A549 (cell line): Measurements from ENCODE around the gene UBE2N. TPM values are rescaled to one million over a fixed set of nuclear protein-coding genes. Genes with fewer than 3 reads are reported as not detected.

Experiments
- ATAC-seq, 2 experiments: fragments of 200-7000 bp in 1 of 2; fragments of >200 bp in 1 of 2; cut with Nextera tagmentation in 1 of 2; cut with Tn5 transposase in 1 of 2; 3 replicates each; pipeline versions ENCODE4 v1.8.0 to v1.9.1; 2018 to 2020; ENCODE audit warnings: mild to moderate bottlenecking in 1 of 2, moderate library complexity in 1 of 2
- CTCF ChIA-PET: fragments of 300-600 bp; sonication (Branson Sonifier 250); formaldehyde crosslinking; extraction: SDS; loops from one replicate; lab custom pipeline; 2021; ENCODE audit warnings: antibody characterized with exemption, inconsistent platforms; lab: Yijun Ruan, JAX
- POLR2A ChIA-PET: fragments of 350-600 bp; formaldehyde crosslinking; extraction: SDS; loops from one replicate; lab custom pipeline; 2021; ENCODE audit warnings: antibody characterized with exemption, inconsistent platforms; lab: Yijun Ruan, JAX
- DNase-seq, 2 experiments: peaks; one replicate each; pipeline versions ENCODE4 v3.0.0 to v3.0.0-alpha.2; 2011 to 2016; ENCODE audit warnings: low read depth in 1 of 2, low spot score in 1 of 2
- FAIRE-seq: peaks from 2 replicates; lab custom pipeline; 2011; peaks lifted over from hg19 to GRCh38; lab: Jason Lieb, UNC
- H3K27ac ChIP-seq, 2 experiments: fragments of >200 bp; sonication (Bioruptor Twin); formaldehyde crosslinking; 3 replicates each; pipeline ENCODE4 v1.5.1; 2016 to 2017
- H3K4me1 ChIP-seq: fragments of >200 bp; sonication (Bioruptor Twin); formaldehyde crosslinking; 3 replicates; pipeline ENCODE4 v1.6.1; 2016
- H3K4me2 ChIP-seq: fragments of >200 bp; sonication (Bioruptor Twin); formaldehyde crosslinking; 3 replicates; pipeline ENCODE4 v1.6.1; 2016
- H3K4me3 ChIP-seq: fragments of >200 bp; sonication (Bioruptor Twin); formaldehyde crosslinking; 3 replicates; pipeline ENCODE4 v1.5.1; 2016
- H3K9me3 ChIP-seq: fragments of >200 bp; sonication (Bioruptor Twin); formaldehyde crosslinking; 3 replicates; pipeline ENCODE4 v1.6.1; 2016
- BHLHE40 ChIP-seq: IDR thresholded peaks from 2 replicates; pipeline ENCODE4 v1.6.1; 2012; ENCODE audit warnings: low read depth, low read length, inconsistent platforms
- CBX2 ChIP-seq: fragments of 200-600 bp; sonication (generic); IDR thresholded peaks from 2 replicates; pipeline ENCODE4 v1.6.1; 2016; ENCODE audit warnings: low read depth, mild to moderate bottlenecking, borderline replicate concordance
- CHD4 ChIP-seq: fragments of 200-600 bp; sonication (generic); IDR thresholded peaks from 2 replicates; pipeline ENCODE4 v1.6.1; 2016; ENCODE audit warnings: antibody characterized with exemption, mild to moderate bottlenecking, borderline replicate concordance
- E2F6 ChIP-seq: IDR thresholded peaks from 2 replicates; pipeline ENCODE4 v1.6.1; 2012; ENCODE audit warnings: low read depth, borderline replicate concordance
- FOSL2 ChIP-seq, 2 experiments: fragments of 450-650 bp in 1 of 2; fragments of >200 bp in 1 of 2; sonication (Bioruptor Twin) in 1 of 2; formaldehyde crosslinking; IDR thresholded peaks; 2 replicates each; pipeline versions ENCODE4 v1.5.0 to v1.6.1; 2016 to 2020; ENCODE audit warnings: mild to moderate bottlenecking in 1 of 2, moderate library complexity in 1 of 2
- GATA3 ChIP-seq: IDR thresholded peaks from 2 replicates; pipeline ENCODE4 v1.6.1; 2012; ENCODE audit warnings: borderline replicate concordance
- HEYL ChIP-seq: fragments of 250-450 bp; sonication (Bioruptor Pico); IDR thresholded peaks from 2 replicates; pipeline ENCODE4 v1.8.0; 2021; ENCODE audit warnings: mild to moderate bottlenecking, moderate library complexity
- HOXB5 ChIP-seq: fragments of 250-450 bp; sonication (Bioruptor Pico); IDR thresholded peaks from 2 replicates; pipeline ENCODE4 v1.5.0; 2020; ENCODE audit warnings: mild to moderate bottlenecking, moderate library complexity
- JUN ChIP-seq, 2 experiments: fragments of >200 bp; sonication (Bioruptor Twin); formaldehyde crosslinking; IDR thresholded peaks; 2 replicates in 1 of 2; 3 replicates in 1 of 2; pipeline ENCODE4 v1.6.1; 2016 to 2017
- MAFK ChIP-seq: fragments of 450-650 bp; IDR thresholded peaks from 2 replicates; pipeline ENCODE4 v1.6.1; 2014; ENCODE audit not compliant: partially characterized antibody
- MAX ChIP-seq: IDR thresholded peaks from 2 replicates; pipeline ENCODE4 v1.6.1; 2012
- MAZ ChIP-seq: fragments of 150-350 bp; IDR thresholded peaks from 2 replicates; pipeline ENCODE4 v1.6.1; 2014; ENCODE audit warnings: antibody characterized with exemption, low read depth, low read length, borderline replicate concordance
- NPAS2 ChIP-seq: fragments of 250-450 bp; sonication (Bioruptor Pico); IDR thresholded peaks from 2 replicates; pipeline ENCODE4 v1.8.0; 2022; ENCODE audit warnings: mild to moderate bottlenecking, moderate library complexity, borderline replicate concordance
- PBX3 ChIP-seq: IDR thresholded peaks from 2 replicates; pipeline ENCODE4 v1.6.1; 2012
- RAD21 ChIP-seq, 2 experiments: fragments of >200 bp in 1 of 2; sonication (Bioruptor Twin) in 1 of 2; formaldehyde crosslinking in 1 of 2; IDR thresholded peaks in 1 of 2; conservative IDR thresholded peaks in 1 of 2; 2 replicates in 1 of 2; 3 replicates in 1 of 2; pipeline ENCODE4 v1.6.1; 2012 to 2018; ENCODE audit warnings: inconsistent platforms in 1 of 2
- RARB ChIP-seq: fragments of 250-450 bp; sonication (Bioruptor Pico); IDR thresholded peaks from 2 replicates; pipeline ENCODE4 v1.8.0; 2021; ENCODE audit warnings: mild to moderate bottlenecking, moderate library complexity
- REST ChIP-seq: fragments of 200-600 bp; sonication (generic); IDR thresholded peaks from 2 replicates; pipeline ENCODE4 v1.6.1; 2016; ENCODE audit warnings: antibody characterized with exemption, mild to moderate bottlenecking, moderate library complexity
- TFCP2L1 ChIP-seq: fragments of 250-450 bp; sonication (Bioruptor Pico); IDR thresholded peaks from 2 replicates; pipeline ENCODE4 v1.5.0; 2021; ENCODE audit warnings: mild to moderate bottlenecking
- ZNF302 ChIP-seq: fragments of 250-450 bp; sonication (Bioruptor Pico); IDR thresholded peaks from 2 replicates; pipeline ENCODE4 v1.9.0; 2021; ENCODE audit warnings: inconsistent platforms, mild to moderate bottlenecking, moderate library complexity
- WGBS: methylation state at CpG from one replicate; pipeline ENCODE4 v1.1.6; 2017; ENCODE audit errors: missing lambda C conversion rate; 5-methylcytosine and 5-hydroxymethylcytosine counted together
- polyA plus RNA-seq, 4 experiments: library from polyadenylated mRNA; depleted of rRNA in 3 of 4; stranded (reverse); fragments of >200 nt; fragmentation: RNase III in 1 of 4; extraction: RNeasy Plus Mini Kit Qiagen cat#74134 plus additional on column Dnase treatment in 1 of 4; gene quantifications; 2 replicates in 3 of 4; 3 replicates in 1 of 4; pipeline ENCODE4 v1.2.3, GENCODE V29; 2011 to 2017

Gene UBE2N
- polyA plus RNA-seq, 2 of the 4 experiments (the other 2 are of a cell fraction): 160 to 168 TPM

- TF ChIP-seq PBX3 (no peak), CHD4 (no peak), MAZ (no peak), HEYL (CRISPR knock-in tag) (no peak), NPAS2 (CRISPR knock-in tag) (no peak)
Measured at GRCh38 chr12:93465841-93466240, 24.1 kb upstream of the UBE2N start (continued).

GRCh38 chr12:93461503-93461902, 19.8 kb upstream of the UBE2N start:
- Histone ChIP-seq H3K9me3 (no peaks in the 10 kb centered on the region), H3K4me1 (no peaks in the 10 kb centered on the region), H3K27ac (no peak overlapping the region), H3K4me2 (no peak overlapping the region), H3K4me3 (no peak overlapping the region)
- TF ChIP-seq RAD21 (conservative IDR thresholded peaks at IDR 0.05 in 1 of 2, IDR thresholded peaks at IDR 0.05 in 1 of 2) (no peak), GATA3 (no peak), REST (no peak), HOXB5 (no peak), MAFK (no peak), TFCP2L1 (CRISPR knock-in tag) (no peak), ZNF302 (CRISPR knock-in tag) (no peak), JUN (IDR thresholded peaks at IDR 0.05) (no peak), RARB (CRISPR knock-in tag) (no peak)
- 84% methylated on average over 3 of the region's 3 CpGs for WGBS
- FAIRE-seq: no peak
- ChIA-PET CTCF (interaction anchor here (1.1 kb wide), 1 partner anchor 13 kb away, joined by 3 read pairs; no protein-coding TSS in a partner anchor), POLR2A (no interaction called here)
- ATAC-seq: no peak
- peak in 1 of 2 experiments; percentile 19 for DNase-seq

- no peak overlapping the region for H3K4me2 ChIP-seq
- CTCF ChIA-PET: interaction anchor here (1.1 kb wide), 1 partner anchor 14 kb away, joined by 3 read pairs; no protein-coding TSS in a partner anchor
- H3K4me1 ChIP-seq: no peaks in the 10 kb centered on the region
- no peak for DNase-seq
- no peak overlapping the region for H3K4me3 ChIP-seq
- no peaks in the 10 kb centered on the region for H3K9me3 ChIP-seq
- no peak for ATAC-seq
- no peak for TF ChIP-seq MAX
- no peak for TF ChIP-seq REST
- TF ChIP-seq E2F6: no peak
- no peak for TF ChIP-seq CBX2
- no peak for TF ChIP-seq FOSL2 (IDR thresholded peaks at IDR 0.05)
- no peak for TF ChIP-seq FOSL2 (CRISPR knock-in tag; IDR thresholded peaks at IDR 0.05)
- no peak for TF ChIP-seq BHLHE40
- WGBS: 73% methylated on average over 7 of the region's 7 CpGs
- H3K27ac ChIP-seq: no peak overlapping the region
- POLR2A ChIA-PET: no interaction called here
- FAIRE-seq: no peak
Measured at GRCh38 chr12:93460902-93461301, 19.2 kb upstream of the UBE2N start.
